Skeletal muscle tissue (tissue), 4 donors: ENCODE measurements around the gene LOXL3. TPM values are rescaled to one million over a fixed set of nuclear protein-coding genes. Genes with fewer than 3 reads are reported as not detected.

Experiments used
- H3K27ac ChIP-seq: one replicate; pipeline ENCODE4 v1.7.0; 2013; ENCODE audit warnings: mild to moderate bottlenecking, low read depth, low read length, inconsistent platforms
- H3K27me3 ChIP-seq, 3 donors: one replicate each; pipeline ENCODE4 v1.7.0; 2013; ENCODE audit warnings: low read length in 3 of 3; ENCODE audit not compliant: control insufficient read depth in 3 of 3, insufficient read depth in 3 of 3
- H3K36me3 ChIP-seq, 3 donors: one replicate each; pipeline ENCODE4 v1.7.0; 2013; ENCODE audit warnings: low read length in 3 of 3; ENCODE audit not compliant: control insufficient read depth in 3 of 3, insufficient read depth in 3 of 3
- H3K4me1 ChIP-seq, 3 donors: one replicate each; pipeline ENCODE4 v1.7.0; 2013; ENCODE audit warnings: low read length in 3 of 3, mild to moderate bottlenecking in 3 of 3; ENCODE audit not compliant: control insufficient read depth in 3 of 3, insufficient read depth in 3 of 3
- H3K4me3 ChIP-seq, 3 donors: one replicate each; pipeline ENCODE4 v1.7.0; 2013; ENCODE audit warnings: low read length in 3 of 3
- H3K9ac ChIP-seq, 3 donors: one replicate each; pipeline ENCODE4 v1.7.0; 2013; ENCODE audit warnings: low read length in 3 of 3, mild to moderate bottlenecking in 3 of 3, moderate library complexity in 2 of 3, low read depth in 1 of 3
- H3K9me3 ChIP-seq, 3 donors: one replicate each; pipeline ENCODE4 v1.7.0; 2013; ENCODE audit warnings: low read length in 3 of 3; ENCODE audit not compliant: control insufficient read depth in 3 of 3
- total RNA-seq: library from RNA; depleted of rRNA; stranded (reverse); fragments of >200 nt; gene quantifications from one replicate; pipeline ENCODE4 v1.2.3, GENCODE V29; 2014
- donor health status: Osteomylitis.

Gene LOXL3
- total RNA-seq, 1 donor from 2014 or later, result 8.4 TPM

GRCh38 chr2:74538881-74539339 lies 14.8 kb downstream of the LOXL3 start:
- H3K4me1 ChIP-seq, result peaks cover 0 to 4% (median 2%) of the 10 kb centered on the region in 3 donors
- no peaks in the 10 kb centered on the region for H3K9me3 ChIP-seq
- no peak overlapping the region for H3K27ac ChIP-seq
- peaks cover 0 to 3% (median 3%) of the 10 kb centered on the region in 3 donors for H3K36me3 ChIP-seq
- H3K4me3 ChIP-seq, result no peak overlapping the region
- H3K27me3 ChIP-seq, result peaks cover 2 to 9% (median 4%) of the 10 kb centered on the region in 3 donors
- H3K9ac ChIP-seq, result no peak overlapping the region

- Histone ChIP-seq H3K36me3 (peaks cover 14 to 20% (median 16%) of the 10 kb centered on the region in 3 donors), H3K4me1 (peaks cover 0 to 4% (median 2%) of the 10 kb centered on the region in 3 donors), H3K4me3 (no peak overlapping the region), H3K9ac (no peak overlapping the region), H3K27me3 (peaks cover 2 to 9% (median 4%) of the 10 kb centered on the region in 3 donors), H3K27ac (no peak overlapping the region), H3K9me3 (no peaks in the 10 kb centered on the region)
These were observed 16.6 kb downstream of the LOXL3 start for GRCh38 chr2:74537140-74537539.

DNA sequence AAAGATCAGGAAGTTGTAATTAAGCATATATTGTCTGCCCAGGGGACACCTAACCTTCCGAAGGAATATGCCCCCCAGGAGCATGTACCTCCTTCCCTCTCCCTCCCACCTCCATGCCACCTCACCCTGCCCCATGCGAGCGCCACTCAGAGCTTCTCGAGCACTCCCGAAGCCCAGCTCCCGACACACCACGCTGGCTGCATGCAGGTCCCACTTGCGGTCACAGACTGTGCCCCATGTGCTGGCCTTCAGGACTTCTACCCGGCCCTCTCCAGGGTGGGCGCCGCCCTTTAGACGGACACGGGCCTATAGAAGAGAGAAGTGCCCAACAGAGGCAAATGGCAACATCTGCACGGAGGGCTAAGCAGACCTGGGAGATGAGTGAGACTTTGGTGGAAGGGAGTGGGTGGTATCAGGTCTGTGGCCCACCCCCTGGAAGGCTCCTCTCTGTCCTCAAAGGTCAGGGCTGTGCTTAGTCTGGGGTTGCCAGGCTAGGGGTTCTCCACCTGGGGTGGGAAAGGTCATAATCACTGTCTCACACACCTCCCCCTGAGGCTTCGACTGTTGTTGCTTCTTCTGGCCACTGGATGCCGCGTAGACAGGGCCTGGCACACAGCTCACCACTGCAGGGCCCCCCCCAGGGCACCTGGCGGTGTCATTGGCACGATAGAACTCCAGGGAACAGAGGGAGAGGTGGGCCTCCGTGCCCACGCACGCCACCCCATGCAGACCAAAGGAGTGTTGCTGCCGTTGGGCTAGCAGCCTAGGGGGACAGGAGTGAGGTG lies 17.4 kb downstream of the LOXL3 start:
- Histone ChIP-seq H3K4me1 (peaks cover 3 to 7% (median 5%) of the 10 kb centered on the region in 3 donors), H3K9ac (no peak overlapping the region), H3K36me3 (peaks cover 16 to 24% (median 22%) of the 10 kb centered on the region in 3 donors), H3K4me3 (no peak overlapping the region), H3K27me3 (peaks cover 2 to 9% (median 4%) of the 10 kb centered on the region in 3 donors), H3K27ac (no peak overlapping the region), H3K9me3 (no peaks in the 10 kb centered on the region)

DNA sequence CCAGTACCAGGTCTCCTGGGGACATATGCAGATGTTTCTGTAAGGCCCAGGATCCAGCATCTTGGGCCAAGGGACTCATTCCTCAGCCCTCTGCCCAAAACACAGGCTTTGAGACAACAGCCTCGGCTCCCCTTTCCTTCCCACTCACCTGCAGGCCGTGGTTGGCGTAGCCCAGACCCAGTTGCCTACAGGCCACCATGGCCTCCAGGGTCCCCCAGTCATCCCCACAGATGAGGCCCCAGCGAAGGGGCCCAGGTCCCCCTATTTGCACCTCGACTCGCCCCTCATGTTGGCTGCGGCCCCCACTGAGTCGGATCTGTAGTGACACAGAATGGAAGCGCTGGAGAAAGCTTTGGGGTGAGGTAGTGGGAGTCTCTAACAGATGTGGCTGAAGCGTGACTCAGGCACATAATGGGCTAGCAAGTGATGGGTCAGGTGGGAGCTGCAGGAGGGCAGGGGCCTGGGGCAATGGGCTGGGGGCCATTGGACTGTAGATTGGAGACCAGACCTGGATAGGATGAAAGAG lies 18.2 kb downstream of the LOXL3 start:
- peaks cover 12 to 14% (median 13%) of the 10 kb centered on the region in 3 donors for H3K4me1 ChIP-seq
- H3K36me3 ChIP-seq, result peaks cover 20 to 29% (median 24%) of the 10 kb centered on the region in 3 donors
- no peak overlapping the region for H3K27ac ChIP-seq
- H3K27me3 ChIP-seq, result peaks cover 2 to 9% (median 4%) of the 10 kb centered on the region in 3 donors
- H3K9me3 ChIP-seq, result no peaks in the 10 kb centered on the region
- no peak overlapping the region for H3K4me3 ChIP-seq
- H3K9ac ChIP-seq, result no peak overlapping the region

DNA sequence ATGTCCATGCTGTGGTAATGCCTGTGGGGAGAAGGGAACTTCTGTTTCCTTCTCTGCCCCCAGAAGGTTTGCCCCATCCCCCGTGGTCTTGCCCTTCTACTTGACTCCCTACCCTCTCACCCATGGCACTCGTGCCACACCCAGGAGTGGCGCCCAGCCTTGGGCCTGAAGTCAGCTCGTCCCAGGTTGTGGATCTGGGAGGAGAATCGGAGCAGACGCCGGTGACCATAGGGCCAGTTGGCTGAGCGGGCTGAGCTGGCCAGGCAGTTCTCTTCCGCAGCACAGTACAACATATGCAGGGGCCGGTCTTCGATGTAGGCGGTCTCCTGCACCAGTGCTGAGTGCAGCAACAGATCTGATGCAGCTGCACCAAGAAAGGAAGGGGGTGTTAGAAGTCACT lies 19.3 kb downstream of the LOXL3 start:
- Histone ChIP-seq H3K36me3 (peaks cover 20 to 29% (median 24%) of the 10 kb centered on the region in 3 donors), H3K27me3 (peaks cover 2 to 9% (median 4%) of the 10 kb centered on the region in 3 donors), H3K9me3 (no peaks in the 10 kb centered on the region), H3K4me3 (no peak overlapping the region), H3K27ac (no peak overlapping the region), H3K4me1 (peaks cover 12 to 13% (median 13%) of the 10 kb centered on the region in 3 donors), H3K9ac (no peak overlapping the region)

GRCh38 chr2:74533464-74533863 lies 20.3 kb downstream of the LOXL3 start:
- Histone ChIP-seq H3K27me3 (peaks cover 0 to 4% (median 1%) of the 10 kb centered on the region in 3 donors), H3K27ac (no peak overlapping the region), H3K9me3 (no peaks in the 10 kb centered on the region), H3K4me1 (peaks cover 20 to 22% (median 20%) of the 10 kb centered on the region in 3 donors), H3K36me3 (peaks cover 22 to 34% (median 25%) of the 10 kb centered on the region in 3 donors), H3K9ac (no peak overlapping the region), H3K4me3 (no peak overlapping the region)

- H3K4me1 ChIP-seq, result peaks cover 25 to 31% (median 29%) of the 10 kb centered on the region in 3 donors
- peaks cover 33 to 46% (median 37%) of the 10 kb centered on the region in 3 donors for H3K36me3 ChIP-seq
- no peak overlapping the region for H3K27ac ChIP-seq
These were observed 21.5 kb downstream of the LOXL3 start for GRCh38 chr2:74532222-74532621.

DNA sequence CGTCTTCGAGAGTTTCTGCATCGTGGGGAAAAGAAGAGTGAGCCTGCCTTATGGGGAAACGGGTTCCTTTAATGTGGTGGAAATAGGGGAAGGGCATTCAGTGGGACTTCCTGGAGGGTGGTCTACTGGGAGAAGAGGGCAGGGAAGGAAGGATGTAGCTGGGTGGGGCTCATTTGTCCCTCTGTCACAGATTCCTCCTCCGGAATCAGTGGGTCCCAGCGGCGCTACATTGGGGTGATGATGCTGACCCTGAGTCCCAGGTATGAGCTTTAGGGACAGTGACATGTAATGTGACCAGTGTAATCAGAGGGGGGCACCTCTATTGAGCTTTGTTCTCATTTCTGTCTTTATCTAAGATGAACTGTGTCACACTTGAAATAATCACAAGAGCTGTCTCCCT lies 22.1 kb downstream of the LOXL3 start:
- Histone ChIP-seq H3K36me3 (peaks cover 39 to 51% (median 43%) of the 10 kb centered on the region in 3 donors), H3K9ac (no peak overlapping the region), H3K9me3 (no peaks in the 10 kb centered on the region), H3K4me1 (peaks cover 25 to 31% (median 29%) of the 10 kb centered on the region in 3 donors), H3K27me3 (peaks cover 0 to under 1% (median 0%) of the 10 kb centered on the region in 3 donors), H3K27ac (no peak overlapping the region), H3K4me3 (no peak overlapping the region)

More at GRCh38 chr2:74532222-74532621, 21.5 kb downstream of the LOXL3 start:
- Histone ChIP-seq H3K4me3 (no peak overlapping the region), H3K9me3 (no peaks in the 10 kb centered on the region), H3K9ac (no peak overlapping the region), H3K27me3 (peaks cover 0 to 3% (median 0%) of the 10 kb centered on the region in 3 donors)

DNA sequence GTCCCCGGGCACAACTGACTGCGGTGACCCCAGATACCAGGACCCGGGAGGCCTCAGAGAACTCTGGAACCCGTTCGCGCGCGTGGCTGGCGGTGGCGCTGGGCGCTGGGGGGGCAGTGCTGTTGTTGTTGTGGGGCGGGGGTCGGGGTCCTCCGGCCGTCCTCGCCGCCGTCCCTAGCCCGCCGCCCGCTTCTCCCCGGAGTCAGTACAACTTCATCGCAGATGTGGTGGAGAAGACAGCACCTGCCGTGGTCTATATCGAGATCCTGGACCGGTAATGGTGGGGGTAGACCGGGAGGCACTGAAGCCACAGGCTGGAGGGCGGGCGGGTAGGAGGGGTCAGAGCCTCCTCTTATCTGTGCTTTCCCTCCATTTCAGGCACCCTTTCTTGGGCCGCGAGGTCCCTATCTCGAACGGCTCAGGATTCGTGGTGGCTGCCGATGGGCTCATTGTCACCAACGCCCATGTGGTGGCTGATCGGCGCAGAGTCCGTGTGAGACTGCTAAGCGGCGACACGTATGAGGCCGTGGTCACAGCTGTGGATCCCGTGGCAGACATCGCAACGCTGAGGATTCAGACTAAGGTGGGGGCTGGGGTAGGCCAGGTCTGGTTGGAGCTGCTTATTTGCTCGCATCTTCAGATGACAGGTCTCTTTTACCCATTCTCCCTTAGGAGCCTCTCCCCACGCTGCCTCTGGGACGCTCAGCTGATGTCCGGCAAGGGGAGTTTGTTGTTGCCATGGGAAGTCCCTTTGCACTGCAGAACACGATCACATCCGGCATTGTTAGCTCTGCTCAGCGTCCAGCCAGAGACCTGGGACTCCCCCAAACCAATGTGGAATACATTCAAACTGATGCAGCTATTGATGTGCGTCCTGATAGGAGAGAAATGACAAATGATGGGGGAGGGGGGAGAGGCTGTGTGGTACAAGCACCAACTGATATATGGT lies 23.2 kb downstream of the LOXL3 start:
- Histone ChIP-seq H3K27me3 (no peaks in the 10 kb centered on the region), H3K9ac (peak overlapping the region; percentile 78 to 88 (median 82)), H3K4me1 (peaks cover 25 to 31% (median 29%) of the 10 kb centered on the region in 3 donors), H3K27ac (peak overlapping the region; percentile 82), H3K4me3 (peak overlapping the region; percentile 83 to 93 (median 88)), H3K36me3 (peaks cover 49 to 63% (median 52%) of the 10 kb centered on the region in 3 donors), H3K9me3 (no peaks in the 10 kb centered on the region)
